Immature natural killer cell (primary cell): ENCODE measurements around the gene IL25. TPM values are rescaled to one million over a fixed set of nuclear protein-coding genes. Genes with fewer than 3 reads are reported as not detected.
"Not testable (repeated sequence)": the region's sequence is repeated elsewhere in the genome, so short reads cannot be mapped to it uniquely, and the experiment has no call there.

Experiments used
- DNase-seq, 3 donors: peaks; one replicate each; pipeline ENCODE4 v3.0.0; 2022; ENCODE audit warnings: mixed read lengths in 1 of 3
- H3K27ac Mint-ChIP-seq, 6 donors: one replicate each; pipeline ENCODE4 v1.8.0; 2020; ENCODE audit warnings: mixed read lengths in 6 of 6, mild to moderate bottlenecking in 5 of 6, inconsistent platforms in 4 of 6, moderate library complexity in 3 of 6
- H3K27me3 Mint-ChIP-seq, 3 donors: one replicate each; pipeline ENCODE4 v1.8.0; 2020 to 2021; ENCODE audit warnings: low read depth in 3 of 3, mild to moderate bottlenecking in 3 of 3, mixed read lengths in 3 of 3, moderate library complexity in 3 of 3, inconsistent platforms in 1 of 3
- H3K36me3 Mint-ChIP-seq, 3 donors: one replicate each; pipeline ENCODE4 v1.8.0; 2020; ENCODE audit warnings: mixed read lengths in 3 of 3, inconsistent platforms in 2 of 3, mild to moderate bottlenecking in 2 of 3
- H3K4me1 Mint-ChIP-seq, 2 donors: one replicate each; pipeline ENCODE4 v1.8.0; 2020; ENCODE audit warnings: inconsistent platforms in 2 of 2, mild to moderate bottlenecking in 2 of 2, mixed read lengths in 2 of 2, moderate library complexity in 1 of 2
- H3K4me3 Mint-ChIP-seq, 5 donors: one replicate each; pipeline ENCODE4 v1.8.0; 2020; ENCODE audit warnings: mild to moderate bottlenecking in 5 of 5, mixed read lengths in 5 of 5, inconsistent platforms in 3 of 5, moderate library complexity in 3 of 5
- H3K9me3 Mint-ChIP-seq, 6 donors: one replicate each; pipeline ENCODE4 v1.8.0; 2020; ENCODE audit warnings: mild to moderate bottlenecking in 6 of 6, mixed read lengths in 6 of 6, inconsistent platforms in 4 of 6, moderate library complexity in 3 of 6
- polyA plus RNA-seq, 3 donors: library from polyadenylated mRNA; unstranded; fragments of 300-500 nt; fragmentation: Illumina TruSeq; gene quantifications; one replicate each; pipeline ENCODE4 v1.2.3, GENCODE V29; 2021

The IL25 gene
- polyA plus RNA-seq, 3 donors from 2014 or later: not detected

GRCh38 chr14:23399136-23399535 lies 26.5 kb downstream of the IL25 start:
- H3K4me3 Mint-ChIP-seq: no peak overlapping the region
- peaks cover 0 to 3% (median 3%) of the 10 kb centered on the region in 3 donors for H3K27me3 Mint-ChIP-seq
- no peaks in the 10 kb centered on the region for H3K36me3 Mint-ChIP-seq
- no peak for DNase-seq
- H3K27ac Mint-ChIP-seq: no peak overlapping the region
- H3K4me1 Mint-ChIP-seq: no peaks in the 10 kb centered on the region
- no peaks in the 10 kb centered on the region for H3K9me3 Mint-ChIP-seq

GRCh38 chr14:23399591-23399990 lies 27.0 kb downstream of the IL25 start:
- H3K4me3 Mint-ChIP-seq: no peak overlapping the region
- H3K4me1 Mint-ChIP-seq: no peaks in the 10 kb centered on the region
- no peaks in the 10 kb centered on the region for H3K9me3 Mint-ChIP-seq
- H3K36me3 Mint-ChIP-seq: no peaks in the 10 kb centered on the region
- H3K27ac Mint-ChIP-seq: no peak overlapping the region
- DNase-seq: no peak
- peaks cover 0 to 3% (median 3%) of the 10 kb centered on the region in 3 donors for H3K27me3 Mint-ChIP-seq

GRCh38 chr14:23400496-23401149 lies 28.0 kb downstream of the IL25 start:
- not testable (repeated sequence) for H3K9me3 Mint-ChIP-seq, H3K4me3 Mint-ChIP-seq, H3K27me3 Mint-ChIP-seq, DNase-seq, H3K4me1 Mint-ChIP-seq, H3K36me3 Mint-ChIP-seq, H3K27ac Mint-ChIP-seq

- Mint-ChIP-seq H3K9me3 (no peaks in the 10 kb centered on the region), H3K4me1 (no peaks in the 10 kb centered on the region), H3K36me3 (no peaks in the 10 kb centered on the region), H3K27ac (no peak overlapping the region), H3K27me3 (peaks cover 0 to 3% (median 2%) of the 10 kb centered on the region in 3 donors), H3K4me3 (no peak overlapping the region)
- no peak for DNase-seq
Measured at GRCh38 chr14:23401291-23401690, 28.7 kb downstream of the IL25 start.

GRCh38 chr14:23402296-23403138 lies 29.9 kb downstream of the IL25 start:
- Mint-ChIP-seq H3K4me1 (no peaks in the 10 kb centered on the region), H3K27me3 (peaks cover 0 to 3% (median 2%) of the 10 kb centered on the region in 3 donors), H3K36me3 (no peaks in the 10 kb centered on the region), H3K4me3 (no peak overlapping the region), H3K27ac (no peak overlapping the region), H3K9me3 (no peaks in the 10 kb centered on the region)
- DNase-seq: no peak

GRCh38 chr14:23403139-23403438 lies 30.5 kb downstream of the IL25 start:
- no peak for DNase-seq
- no peaks in the 10 kb centered on the region for H3K36me3 Mint-ChIP-seq
- peaks cover 0 to 2% (median 0%) of the 10 kb centered on the region in 3 donors for H3K27me3 Mint-ChIP-seq
- no peaks in the 10 kb centered on the region for H3K4me1 Mint-ChIP-seq
- no peaks in the 10 kb centered on the region for H3K9me3 Mint-ChIP-seq
- H3K4me3 Mint-ChIP-seq: no peak overlapping the region
- no peak overlapping the region for H3K27ac Mint-ChIP-seq

GRCh38 chr14:23403908-23404307 lies 31.3 kb downstream of the IL25 start:
- Mint-ChIP-seq H3K4me3 (no peak overlapping the region), H3K4me1 (no peaks in the 10 kb centered on the region), H3K27me3 (peaks cover 0 to 2% (median 0%) of the 10 kb centered on the region in 3 donors), H3K9me3 (no peaks in the 10 kb centered on the region), H3K36me3 (no peaks in the 10 kb centered on the region), H3K27ac (no peak overlapping the region)
- DNase-seq: no peak

GRCh38 chr14:23404331-23404900 lies 31.8 kb downstream of the IL25 start:
- DNase-seq: no peak
- no peak overlapping the region for H3K27ac Mint-ChIP-seq
- no peaks in the 10 kb centered on the region for H3K36me3 Mint-ChIP-seq
- H3K27me3 Mint-ChIP-seq: peaks cover 0 to 2% (median 0%) of the 10 kb centered on the region in 3 donors
- no peaks in the 10 kb centered on the region for H3K9me3 Mint-ChIP-seq
- no peak overlapping the region for H3K4me3 Mint-ChIP-seq
- H3K4me1 Mint-ChIP-seq: no peaks in the 10 kb centered on the region

GRCh38 chr14:23405096-23405495 lies 32.5 kb downstream of the IL25 start:
- DNase-seq: no peak
- no peak overlapping the region for H3K4me3 Mint-ChIP-seq
- H3K36me3 Mint-ChIP-seq: no peaks in the 10 kb centered on the region
- H3K4me1 Mint-ChIP-seq: no peaks in the 10 kb centered on the region
- H3K27ac Mint-ChIP-seq: no peak overlapping the region
- H3K9me3 Mint-ChIP-seq: no peaks in the 10 kb centered on the region
- peaks cover 0 to 2% (median 0%) of the 10 kb centered on the region in 3 donors for H3K27me3 Mint-ChIP-seq

GRCh38 chr14:23405516-23406025 lies 33.0 kb downstream of the IL25 start:
- no peak for DNase-seq
- Mint-ChIP-seq H3K27me3 (peaks cover 0 to 2% (median 0%) of the 10 kb centered on the region in 3 donors), H3K4me3 (no peak overlapping the region), H3K36me3 (no peaks in the 10 kb centered on the region), H3K27ac (no peak overlapping the region), H3K4me1 (no peaks in the 10 kb centered on the region), H3K9me3 (no peaks in the 10 kb centered on the region)

- no peak overlapping the region for H3K27ac Mint-ChIP-seq
- H3K36me3 Mint-ChIP-seq: no peaks in the 10 kb centered on the region
- no peak for DNase-seq
- H3K4me1 Mint-ChIP-seq: no peaks in the 10 kb centered on the region
- peaks cover 0 to 2% (median 0%) of the 10 kb centered on the region in 3 donors for H3K27me3 Mint-ChIP-seq
- no peaks in the 10 kb centered on the region for H3K9me3 Mint-ChIP-seq
- H3K4me3 Mint-ChIP-seq: no peak overlapping the region
Measured at GRCh38 chr14:23406244-23406643, 33.6 kb downstream of the IL25 start.

- DNase-seq: no peak
- Mint-ChIP-seq H3K9me3 (no peaks in the 10 kb centered on the region), H3K36me3 (no peaks in the 10 kb centered on the region), H3K27me3 (peaks cover 0 to 2% (median 0%) of the 10 kb centered on the region in 3 donors), H3K4me1 (no peaks in the 10 kb centered on the region), H3K4me3 (no peak overlapping the region), H3K27ac (no peak overlapping the region)
Measured at GRCh38 chr14:23406725-23407355, 34.2 kb downstream of the IL25 start.

- Mint-ChIP-seq H3K36me3 (no peaks in the 10 kb centered on the region), H3K9me3 (no peaks in the 10 kb centered on the region), H3K27me3 (no peaks in the 10 kb centered on the region), H3K4me3 (no peak within 1 kb of the TSS), H3K27ac (no peak within 1 kb of the TSS), H3K4me1 (no peaks in the 10 kb centered on the region)
- DNase-seq: no peak
Measured at GRCh38 chr14:23407516-23408306, 35.1 kb downstream of the IL25 start, which contains the start of gene MYH6. TSS of gene MYH6 (minus strand) at chr14:23408273. CDS start at chr14:23407223, 1,050 bp downstream.
